GM21786 (cell line): ENCODE measurements around the gene PLEKHA7.
"Not testable (repeated sequence)": the region's sequence is repeated elsewhere in the genome, so short reads cannot be mapped to it uniquely, and the experiment has no call there.

Experiments
- ATAC-seq: cut with Tn5 transposase; IDR thresholded peaks from one replicate; pipeline ENCODE4 v1.9.1; 2021; ENCODE audit not compliant: unreplicated experiment

PLEKHA7 gene

DNA sequence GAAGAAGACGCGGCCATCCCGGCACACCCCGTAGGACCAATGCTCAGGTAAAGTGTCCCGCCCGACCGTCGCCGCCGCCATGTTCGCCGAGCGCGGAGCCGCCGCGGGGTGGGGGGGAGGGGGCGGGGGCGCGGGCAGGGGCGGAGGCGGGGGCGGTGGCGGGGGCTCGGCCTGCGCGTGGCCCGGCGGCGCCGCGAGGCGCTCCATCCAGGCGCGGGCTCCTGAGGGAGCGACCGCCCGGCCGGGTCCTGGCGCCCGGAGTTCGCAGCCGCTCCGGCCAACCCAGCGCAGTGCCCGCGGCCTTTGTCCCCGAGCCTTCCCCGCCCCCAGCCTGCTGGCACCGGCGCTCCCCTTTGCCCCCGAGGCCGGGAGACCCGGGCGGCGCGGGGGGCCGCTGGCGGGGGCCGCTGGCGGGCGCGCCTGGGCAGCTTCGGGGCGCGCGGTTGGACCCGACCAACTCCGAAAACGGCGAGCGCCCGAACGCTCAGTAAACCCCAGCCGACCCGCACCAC lies at the start of gene PLEKHA7:
TSS of gene PLEKHA7 (minus strand) at position 94 of the 512 bp plus-strand sequence. CDS start at position 81, 13 bp downstream.
- no peak for ATAC-seq

GRCh38 chr11:17063171-17064002 lies 49.2 kb upstream of the PLEKHA7 start:
- ATAC-seq, result peak; percentile 72

- not testable (repeated sequence) for ATAC-seq
These were observed 36.9 kb upstream of the PLEKHA7 start for GRCh38 chr11:17051146-17051545.

DNA sequence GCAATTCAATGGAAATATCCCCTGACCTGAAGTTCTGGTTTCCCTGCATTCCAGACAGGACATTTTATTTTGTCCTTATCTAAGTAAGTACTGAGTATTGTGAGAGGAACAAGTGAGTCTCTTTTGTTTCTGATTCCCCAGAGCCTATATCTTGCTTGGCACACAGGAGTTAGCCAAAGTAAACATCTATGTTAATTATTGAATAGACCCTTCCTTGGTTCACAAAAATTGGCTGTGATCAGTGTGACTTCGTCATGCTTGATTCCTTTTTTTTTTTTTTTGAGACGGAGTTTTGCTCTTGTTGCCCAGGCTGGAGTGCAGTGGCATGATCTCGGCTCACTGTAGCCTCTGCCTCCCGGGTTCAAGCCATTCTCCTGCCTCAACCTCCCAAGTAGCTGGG lies 34.3 kb upstream of the PLEKHA7 start:
- not testable (repeated sequence) for ATAC-seq

- no peak for ATAC-seq
These were observed 32.5 kb upstream of the PLEKHA7 start for GRCh38 chr11:17046690-17047089.

DNA sequence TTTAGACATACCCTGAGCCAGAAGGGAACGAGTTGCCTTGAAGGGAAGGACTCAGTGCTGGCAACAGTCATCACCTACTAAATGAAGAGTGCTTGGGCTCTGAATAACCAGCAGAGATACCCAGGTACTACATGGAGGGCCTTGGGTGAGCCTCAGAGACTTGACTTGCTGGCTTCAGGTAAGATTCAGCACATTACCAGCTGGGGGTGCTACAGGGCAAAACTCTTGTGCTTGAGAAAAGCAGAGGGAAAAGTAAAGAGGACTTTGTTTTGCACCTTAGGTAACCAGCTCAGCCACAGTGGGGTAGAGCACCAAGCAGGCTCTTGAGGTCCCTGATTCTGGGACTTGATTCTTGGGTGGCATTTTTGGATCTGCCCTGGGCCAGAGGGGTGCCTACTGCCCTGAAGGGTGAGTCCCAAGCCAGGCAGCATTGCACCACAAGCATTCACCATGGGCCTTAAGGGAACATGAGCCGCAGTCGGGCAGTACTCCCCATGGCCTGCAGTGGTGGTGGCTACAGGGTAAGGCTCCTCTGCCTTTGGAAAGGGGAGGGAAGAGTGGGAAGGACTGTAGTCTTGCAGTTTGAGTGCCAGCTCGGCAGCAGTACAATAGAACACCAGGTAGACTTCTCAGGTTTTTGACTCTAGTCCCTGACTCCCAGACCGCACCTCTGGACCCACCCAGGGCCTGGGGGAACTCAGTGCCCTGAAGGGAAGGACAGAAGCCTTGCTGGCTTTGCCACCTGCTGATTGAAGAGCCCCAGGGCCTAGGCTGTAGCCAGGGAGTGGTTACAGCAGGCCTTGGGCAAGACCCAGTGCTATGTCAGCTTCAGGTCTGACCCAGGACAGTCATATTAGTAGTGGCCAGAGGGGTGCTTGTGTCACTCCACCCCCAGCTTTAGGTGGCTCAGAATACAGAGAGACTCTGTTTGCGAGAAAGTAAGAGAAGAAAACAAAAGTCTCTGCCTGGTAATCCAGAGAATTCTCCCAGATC lies 22.7 kb upstream of the PLEKHA7 start:
- ATAC-seq, result no peak

DNA sequence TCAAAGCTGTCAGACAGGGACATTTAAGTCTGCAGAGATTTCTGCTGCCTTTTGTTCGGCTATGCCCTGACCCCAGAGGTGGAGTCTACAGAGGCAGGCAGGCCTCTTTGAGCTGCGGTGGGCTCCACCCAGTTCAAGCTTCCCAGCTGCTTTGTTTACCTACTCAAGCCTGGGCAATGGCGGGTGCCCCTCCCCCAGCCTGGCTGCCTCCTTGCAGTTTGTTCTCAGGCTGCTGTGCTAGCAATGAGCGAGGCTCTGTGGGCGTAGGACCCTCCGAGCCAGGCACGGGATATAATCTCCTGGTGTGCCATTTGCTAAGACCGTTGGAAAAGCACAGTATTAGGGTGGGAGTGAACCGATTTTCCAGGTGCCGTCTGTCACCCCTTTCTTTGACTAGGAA lies 19.8 kb upstream of the PLEKHA7 start:
- not testable (repeated sequence) for ATAC-seq

DNA sequence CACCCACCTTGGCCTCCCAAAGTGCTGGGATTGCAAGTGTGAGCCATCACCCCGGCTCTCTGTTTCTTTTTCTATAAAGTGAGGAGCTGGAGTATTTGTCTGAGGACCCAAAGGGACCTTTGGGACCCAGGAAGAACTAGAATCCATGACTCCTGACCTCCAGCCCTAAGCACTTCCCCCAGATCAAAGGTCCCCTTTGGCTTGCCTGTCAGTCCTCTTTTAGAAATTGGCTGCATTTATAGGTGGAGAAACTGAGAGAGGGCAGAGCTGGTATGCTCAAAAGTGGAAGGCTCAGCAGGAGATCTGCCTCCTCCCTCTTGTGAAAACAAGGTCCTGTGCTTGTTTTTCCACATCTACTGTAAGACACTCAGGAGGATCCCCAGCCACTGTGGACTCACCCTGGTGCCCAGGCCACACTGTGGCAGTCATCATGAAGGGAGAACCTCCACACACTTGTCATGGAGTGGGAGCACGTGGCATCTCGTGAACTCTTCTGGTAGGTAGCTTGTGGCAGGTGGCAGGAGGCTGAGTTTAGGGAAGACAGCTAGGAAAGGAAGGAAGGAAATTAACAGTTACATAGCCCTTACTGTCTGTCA lies 12.4 kb upstream of the PLEKHA7 start:
- no peak for ATAC-seq

DNA sequence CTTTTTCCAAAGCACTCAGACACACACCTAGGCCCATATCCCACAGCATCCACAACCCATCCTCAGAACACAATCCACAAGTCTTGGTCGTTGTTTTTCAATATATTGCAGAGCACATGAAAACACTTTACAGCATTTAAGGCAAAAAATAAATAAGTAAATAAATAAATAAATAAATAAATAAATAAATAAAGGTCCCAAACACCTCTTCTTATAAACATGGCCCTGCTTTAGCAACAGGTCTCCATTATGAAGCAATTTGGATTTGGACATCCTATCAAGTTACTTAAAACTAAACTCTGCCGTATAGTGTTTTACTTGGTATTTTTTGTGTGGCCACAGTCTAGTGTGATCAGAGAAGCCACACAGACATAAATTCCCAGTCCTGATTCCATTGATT lies 10.7 kb upstream of the PLEKHA7 start:
- no peak for ATAC-seq

DNA sequence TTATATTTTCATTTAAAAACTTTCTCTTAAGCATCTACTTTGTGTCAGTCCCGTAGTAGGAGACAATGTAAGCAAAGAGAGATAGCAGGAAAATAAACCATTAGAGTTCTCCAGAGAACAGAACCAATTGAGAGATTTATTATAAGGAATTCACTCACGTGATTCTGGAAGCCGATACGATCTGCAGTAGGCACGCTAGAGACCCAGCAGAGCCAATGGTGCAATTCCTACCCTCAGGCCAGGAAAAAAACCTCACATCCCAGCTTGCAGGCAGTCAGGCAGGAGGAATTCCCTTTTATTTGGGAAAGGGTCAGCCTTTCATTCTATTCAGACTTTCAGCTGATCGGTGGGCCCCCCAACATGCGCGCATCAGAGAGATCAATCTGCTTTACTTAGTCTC lies 7.3 kb upstream of the PLEKHA7 start:
- ATAC-seq, result no peak

GRCh38 chr11:17020831-17021230 lies 6.6 kb upstream of the PLEKHA7 start:
- ATAC-seq, result no peak

DNA sequence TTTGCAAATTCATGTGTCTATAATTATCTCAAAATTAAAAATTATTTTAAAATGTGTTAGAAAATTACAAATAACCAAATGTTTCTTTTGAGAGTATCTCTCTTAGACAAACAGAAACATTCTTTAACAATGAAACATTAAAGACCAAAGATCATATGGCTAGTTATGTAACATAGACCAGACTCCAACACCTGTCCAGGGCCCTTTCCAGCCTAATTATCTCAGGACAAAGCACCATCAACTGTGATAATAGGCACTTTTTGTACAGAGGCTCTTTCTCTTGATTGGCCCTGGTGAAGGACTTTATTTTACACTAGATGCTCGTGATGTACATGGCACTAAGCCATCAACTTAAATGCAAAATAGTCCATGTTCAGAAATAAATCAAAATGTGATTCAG lies 5.0 kb upstream of the PLEKHA7 start:
- ATAC-seq, result no peak

GRCh38 chr11:17015627-17016126 lies 1.5 kb upstream of the PLEKHA7 start:
- no peak for ATAC-seq

DNA sequence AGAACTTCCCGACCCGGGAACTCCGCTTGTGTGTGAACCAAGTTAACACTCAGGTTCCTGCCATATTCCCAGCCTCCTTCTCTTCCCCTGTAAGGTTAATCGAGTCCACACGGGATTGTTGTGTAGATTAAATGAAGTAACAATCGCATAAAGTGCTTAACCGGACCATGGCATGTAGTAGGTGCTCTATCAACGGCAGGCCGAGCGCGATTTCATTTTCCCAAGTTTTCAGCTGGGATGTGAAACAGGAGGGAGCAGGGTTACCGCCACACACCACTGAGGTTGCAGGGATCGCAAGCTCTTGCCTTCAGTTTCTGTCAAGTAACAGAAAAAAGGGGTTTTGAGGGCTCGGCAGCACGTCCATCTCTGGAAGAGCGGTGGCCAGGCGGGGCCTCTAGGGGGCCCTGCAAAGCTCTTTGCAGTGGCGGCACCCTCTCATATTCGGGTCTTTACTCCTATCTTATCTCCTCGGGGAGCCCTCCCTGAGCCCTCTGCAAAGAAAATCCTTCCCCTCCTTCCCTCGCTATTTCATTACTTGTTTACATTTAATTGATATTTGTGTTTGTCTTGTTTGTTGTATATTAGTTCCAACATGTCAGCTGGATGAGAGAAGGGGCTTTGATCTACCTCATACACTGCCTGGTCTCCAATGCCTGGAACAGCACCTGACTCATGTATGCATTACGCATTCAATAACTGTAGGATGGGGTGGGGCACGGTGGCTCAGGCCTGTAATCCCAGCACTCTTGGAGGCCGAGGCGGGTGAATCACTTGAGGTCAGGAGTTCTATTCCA lies 816 bp upstream of the PLEKHA7 start:
- no peak for ATAC-seq

- no peak for ATAC-seq
These were observed 480 bp downstream of the PLEKHA7 start for GRCh38 chr11:17013548-17014320.

- ATAC-seq, result no peak
These were observed 1.3 kb downstream of the PLEKHA7 start for GRCh38 chr11:17012712-17013547.

GRCh38 chr11:17012179-17012578 lies 2.0 kb downstream of the PLEKHA7 start:
- ATAC-seq, result no peak

DNA sequence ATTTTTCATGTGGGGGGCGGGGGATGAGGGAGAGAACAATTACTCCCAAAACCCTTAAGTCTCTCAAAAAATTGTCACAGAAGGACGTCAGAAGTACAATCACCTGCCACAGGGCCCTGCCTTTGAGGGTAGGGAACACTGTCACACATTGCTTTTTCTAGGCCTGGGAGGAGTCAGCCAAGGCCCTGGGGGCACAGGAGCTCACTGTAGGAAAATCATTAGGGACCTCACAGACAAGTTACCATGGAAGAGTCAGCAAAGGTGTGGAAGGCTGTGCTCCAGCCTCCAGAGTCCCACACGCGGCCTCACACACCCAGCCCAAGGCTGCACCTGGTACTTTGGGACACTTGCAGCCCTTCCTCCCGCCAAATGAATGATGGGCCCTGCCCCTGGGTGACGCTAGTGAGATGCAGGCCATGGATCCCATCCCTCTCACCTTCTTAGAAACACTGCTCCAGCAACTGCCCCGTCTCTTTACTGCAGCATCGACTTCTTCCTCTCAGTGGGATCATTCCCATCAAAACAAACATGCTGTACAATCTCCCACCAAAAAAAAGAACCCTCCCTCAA lies 3.3 kb downstream of the PLEKHA7 start:
- ATAC-seq, result no peak
